Measurements from ENCODE around the gene DOCK2. TPM values are rescaled to one million over a fixed set of nuclear protein-coding genes. Genes with fewer than 3 reads are reported as not detected.
"Not testable (repeated sequence)": the region's sequence is repeated elsewhere in the genome, so short reads cannot be mapped to it uniquely, and the experiment has no call there.

Gene DOCK2
- polyA plus RNA-seq, 1 donor from 2014 or later: 114 TPM

DNA sequence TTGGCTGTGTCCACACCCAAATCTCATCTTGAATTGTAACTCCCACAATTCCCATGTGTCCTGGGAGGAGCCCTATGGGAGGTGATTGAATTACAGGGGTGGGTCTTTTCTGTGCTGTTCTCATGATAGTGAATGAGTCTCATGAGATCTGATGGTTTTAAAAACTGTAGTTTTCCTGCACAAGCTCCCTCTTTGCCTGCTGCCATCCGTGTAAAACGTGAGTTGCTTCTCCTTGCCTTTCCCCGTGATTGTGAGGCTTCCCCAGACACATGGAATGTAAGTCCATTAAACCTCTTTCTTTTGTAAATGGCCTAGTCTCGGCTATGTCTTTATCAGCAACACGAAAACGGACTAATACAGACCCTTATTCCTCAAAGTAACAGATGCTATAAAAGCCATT, 94.1 kb downstream of the DOCK2 start:
- H3K4me1 Mint-ChIP-seq: peaks cover 0 to 21% (median 18%) of the 10 kb centered on the region in 3 donors
- H3K36me3 Mint-ChIP-seq: peaks cover 20% of the 10 kb centered on the region
- H3K27ac Mint-ChIP-seq: peak overlapping the region in 1 of 3 donors; percentile 50
- no peak overlapping the region for H3K4me3 Mint-ChIP-seq
- H3K9me3 Mint-ChIP-seq: peaks cover 0 to 3% (median 0%) of the 10 kb centered on the region in 3 donors
- H3K27me3 Mint-ChIP-seq: no peaks in the 10 kb centered on the region

- Mint-ChIP-seq H3K4me3 (peak overlapping the region in 1 of 4 donors; percentile 39), H3K36me3 (peaks cover 21% of the 10 kb centered on the region), H3K9me3 (peaks cover 0 to 3% (median 0%) of the 10 kb centered on the region in 3 donors), H3K4me1 (peaks cover 0 to 19% (median 16%) of the 10 kb centered on the region in 3 donors), H3K27ac (peak overlapping the region in 1 of 3 donors; percentile 49), H3K27me3 (no peaks in the 10 kb centered on the region)
Measured at GRCh38 chr5:169732841-169733240, 95.8 kb downstream of the DOCK2 start.

DNA sequence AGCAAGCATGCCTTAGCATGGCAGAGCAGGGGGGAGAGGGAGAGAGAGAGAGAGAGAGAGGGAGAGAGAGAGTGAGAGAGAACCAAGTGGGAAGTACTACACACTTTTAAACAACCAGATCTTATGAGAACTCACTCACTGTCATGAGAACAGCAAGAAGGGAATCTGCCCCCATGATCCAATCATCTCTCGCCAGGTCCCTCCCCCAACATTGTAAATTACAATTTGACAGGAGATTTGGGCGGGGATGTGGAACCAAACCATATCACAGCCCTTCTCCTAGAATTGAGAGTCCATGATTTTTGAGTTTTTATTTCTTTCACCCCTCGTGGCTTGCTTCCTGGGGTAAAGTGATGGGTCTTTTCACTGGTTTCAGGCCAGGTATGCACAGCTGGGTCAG, 98.8 kb downstream of the DOCK2 start:
- Mint-ChIP-seq H3K4me3 (no peak overlapping the region), H3K4me1 (peaks cover 0 to 16% (median 15%) of the 10 kb centered on the region in 3 donors), H3K9me3 (peaks cover 0 to 3% (median 0%) of the 10 kb centered on the region in 3 donors), H3K27me3 (no peaks in the 10 kb centered on the region), H3K27ac (peak overlapping the region in 1 of 3 donors; percentile 26), H3K36me3 (peaks cover 14% of the 10 kb centered on the region)

DNA sequence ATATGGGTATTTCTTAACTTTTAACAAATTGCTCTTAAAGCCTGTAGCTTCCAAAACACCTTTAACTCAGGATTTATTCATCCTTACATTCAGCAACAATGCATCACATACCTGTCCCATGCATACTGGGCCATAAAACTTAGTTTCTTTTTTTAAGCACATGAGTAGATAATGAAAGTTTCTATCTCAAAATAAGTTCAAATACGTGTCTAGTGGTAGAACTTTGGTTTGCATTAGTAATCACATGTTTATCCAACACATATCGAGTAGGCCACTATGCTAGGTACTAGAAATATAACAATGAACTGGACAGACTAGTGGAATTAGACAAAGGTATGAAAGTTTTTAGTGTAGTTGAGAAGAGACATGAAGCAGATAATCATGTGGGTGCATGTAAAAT, 99.6 kb downstream of the DOCK2 start:
- H3K27ac Mint-ChIP-seq: peak overlapping the region in 1 of 3 donors; percentile 75
- H3K27me3 Mint-ChIP-seq: no peaks in the 10 kb centered on the region
- H3K36me3 Mint-ChIP-seq: peaks cover 14% of the 10 kb centered on the region
- no peak overlapping the region for H3K4me3 Mint-ChIP-seq
- peaks cover 0 to 3% (median 0%) of the 10 kb centered on the region in 3 donors for H3K9me3 Mint-ChIP-seq
- peaks cover 0 to 15% (median 14%) of the 10 kb centered on the region in 3 donors for H3K4me1 Mint-ChIP-seq

DNA sequence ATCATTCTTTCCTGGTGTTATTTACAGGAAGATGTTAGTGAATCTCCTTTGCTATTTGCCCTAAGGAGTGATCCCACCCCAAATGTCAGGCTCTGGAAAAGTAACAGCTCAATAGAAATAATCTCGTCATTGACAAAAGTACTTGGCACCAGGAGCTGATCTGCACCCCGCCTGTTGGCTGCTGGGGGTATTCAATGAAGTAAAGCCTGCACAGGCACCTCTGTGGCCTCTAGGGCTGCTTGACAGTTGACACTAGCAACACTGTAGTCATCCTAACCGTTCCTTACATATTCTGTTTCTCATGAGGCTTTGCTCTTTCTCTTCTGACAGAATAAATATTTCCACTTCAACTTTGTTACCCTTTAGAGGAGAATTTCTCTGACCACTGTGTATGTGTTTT, 103.4 kb downstream of the DOCK2 start:
- no peak overlapping the region for H3K27ac Mint-ChIP-seq
- peaks cover 5% of the 10 kb centered on the region for H3K36me3 Mint-ChIP-seq
- H3K9me3 Mint-ChIP-seq: no peaks in the 10 kb centered on the region
- H3K27me3 Mint-ChIP-seq: no peaks in the 10 kb centered on the region
- no peak overlapping the region for H3K4me3 Mint-ChIP-seq
- H3K4me1 Mint-ChIP-seq: peaks cover 0 to 5% (median 1%) of the 10 kb centered on the region in 3 donors

DNA sequence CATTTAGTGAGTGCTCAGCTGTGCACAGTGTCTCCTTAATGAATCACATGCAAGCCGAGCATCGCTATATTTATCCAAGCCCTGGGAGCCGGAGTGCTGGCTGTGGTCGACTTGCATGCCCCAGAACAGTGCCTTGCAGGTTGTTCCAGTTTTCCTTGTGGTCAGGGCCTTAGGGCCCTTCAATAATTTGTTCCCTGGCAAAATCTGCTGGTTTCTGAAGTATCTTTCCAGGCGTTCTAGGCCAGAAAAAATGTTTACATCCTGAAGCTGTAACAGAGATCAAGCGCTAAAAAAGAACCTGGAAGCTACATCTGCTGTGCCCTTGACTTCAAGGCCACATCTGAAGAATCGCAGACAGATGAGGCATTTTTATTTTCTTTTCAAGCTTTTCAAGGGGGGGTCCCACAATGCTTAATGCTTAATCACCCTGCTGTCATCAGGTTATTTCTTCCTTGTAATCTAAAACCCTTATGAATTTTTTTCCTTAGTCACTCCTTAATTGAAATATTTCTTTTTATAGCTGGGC, 105.8 kb downstream of the DOCK2 start:
- peaks cover 4% of the 10 kb centered on the region for H3K36me3 Mint-ChIP-seq
- H3K4me3 Mint-ChIP-seq: no peak overlapping the region
- H3K27ac Mint-ChIP-seq: no peak overlapping the region
- H3K9me3 Mint-ChIP-seq: no peaks in the 10 kb centered on the region
- H3K27me3 Mint-ChIP-seq: no peaks in the 10 kb centered on the region
- peaks cover 0 to 10% (median 1%) of the 10 kb centered on the region in 3 donors for H3K4me1 Mint-ChIP-seq

DNA sequence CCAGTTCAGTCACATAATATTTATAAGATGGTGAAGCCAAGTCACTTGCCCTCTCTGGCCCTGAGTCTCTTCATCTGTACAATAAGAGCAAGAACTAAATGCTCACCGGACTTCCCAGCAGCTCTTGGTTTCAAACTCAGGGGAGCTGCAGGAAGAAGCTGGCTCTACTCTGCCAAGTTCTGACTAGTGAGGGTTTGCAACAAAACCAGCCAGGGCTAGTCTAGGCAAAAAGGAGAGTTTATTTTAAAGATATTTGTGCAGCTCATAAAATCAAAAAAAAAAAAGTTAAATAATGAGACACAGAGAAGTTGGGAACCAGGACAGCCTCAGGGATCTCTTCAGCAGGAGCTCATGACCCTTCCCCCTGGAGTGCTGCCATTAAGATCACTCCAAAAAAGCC, 107.3 kb downstream of the DOCK2 start:
- Mint-ChIP-seq H3K27ac (no peak overlapping the region), H3K4me1 (peaks cover 0 to 10% (median 1%) of the 10 kb centered on the region in 3 donors), H3K36me3 (peaks cover 2% of the 10 kb centered on the region), H3K27me3 (no peaks in the 10 kb centered on the region), H3K4me3 (no peak overlapping the region), H3K9me3 (no peaks in the 10 kb centered on the region)

GRCh38 chr5:169745441-169746146, 108.5 kb downstream of the DOCK2 start:
- H3K27ac Mint-ChIP-seq: no peak overlapping the region
- H3K36me3 Mint-ChIP-seq: peaks cover 8% of the 10 kb centered on the region
- peak overlapping the region in 1 of 4 donors; percentile 14 for H3K4me3 Mint-ChIP-seq
- H3K27me3 Mint-ChIP-seq: no peaks in the 10 kb centered on the region
- H3K4me1 Mint-ChIP-seq: peaks cover 0 to 17% (median 4%) of the 10 kb centered on the region in 3 donors
- H3K9me3 Mint-ChIP-seq: no peaks in the 10 kb centered on the region

- Mint-ChIP-seq H3K4me3 (no peak overlapping the region), H3K36me3 (peaks cover 10% of the 10 kb centered on the region)
Measured at GRCh38 chr5:169746147-169746694, 109.1 kb downstream of the DOCK2 start.

GRCh38 chr5:169748174-169748573, 111.1 kb downstream of the DOCK2 start:
- Mint-ChIP-seq H3K9me3 (no peaks in the 10 kb centered on the region), H3K27ac (no peak overlapping the region), H3K4me3 (no peak overlapping the region), H3K27me3 (no peaks in the 10 kb centered on the region), H3K36me3 (peaks cover 10% of the 10 kb centered on the region), H3K4me1 (peaks cover 0 to 17% (median 3%) of the 10 kb centered on the region in 3 donors)

More at GRCh38 chr5:169746147-169746694, 109.1 kb downstream of the DOCK2 start:
- Mint-ChIP-seq H3K27me3 (no peaks in the 10 kb centered on the region), H3K4me1 (peaks cover 0 to 17% (median 4%) of the 10 kb centered on the region in 3 donors), H3K27ac (peak overlapping the region in 1 of 3 donors; percentile 54), H3K9me3 (no peaks in the 10 kb centered on the region)

DNA sequence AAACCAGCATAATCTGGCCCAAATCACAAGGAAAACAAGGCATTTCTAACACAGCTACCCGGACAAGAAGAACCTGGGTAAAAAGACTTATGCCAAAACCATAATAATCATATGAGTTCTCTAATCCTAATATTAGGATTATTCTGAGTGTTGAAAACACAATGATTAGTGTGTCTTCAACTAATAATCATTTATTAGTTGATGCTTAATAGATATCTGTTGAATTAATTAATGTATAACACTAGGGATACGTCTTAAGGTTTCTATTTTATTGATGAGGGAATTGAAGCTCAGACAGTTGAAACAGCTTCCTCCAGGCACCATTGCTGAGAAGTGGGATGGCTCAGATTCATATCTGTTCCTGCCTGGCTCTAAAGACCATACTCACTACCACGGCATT, 112.2 kb downstream of the DOCK2 start:
- no peaks in the 10 kb centered on the region for H3K27me3 Mint-ChIP-seq
- peaks cover 3 to 13% (median 3%) of the 10 kb centered on the region in 3 donors for H3K4me1 Mint-ChIP-seq
- H3K9me3 Mint-ChIP-seq: no peaks in the 10 kb centered on the region
- peaks cover 12% of the 10 kb centered on the region for H3K36me3 Mint-ChIP-seq
- H3K27ac Mint-ChIP-seq: no peak overlapping the region
- H3K4me3 Mint-ChIP-seq: no peak overlapping the region

DNA sequence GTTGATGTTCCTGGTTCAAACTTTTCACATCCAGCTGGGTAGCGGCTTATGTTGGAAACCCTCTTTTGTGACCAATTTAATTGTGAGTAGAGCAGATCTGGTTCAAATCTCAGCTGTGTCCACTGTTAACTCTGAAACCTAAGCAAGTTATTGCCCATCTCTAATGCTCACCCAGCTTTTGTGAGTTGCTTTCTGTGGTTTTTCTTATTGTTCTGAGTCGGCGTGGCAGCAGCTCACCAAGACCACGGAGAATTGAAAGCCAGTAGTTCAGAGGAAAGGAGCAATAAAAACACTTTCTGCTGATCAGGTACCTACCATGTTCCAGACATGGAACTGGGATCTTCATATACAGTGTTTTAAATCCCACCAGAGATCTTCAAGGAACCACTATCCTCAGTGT, 114.4 kb downstream of the DOCK2 start:
- H3K27me3 Mint-ChIP-seq: no peaks in the 10 kb centered on the region
- H3K4me1 Mint-ChIP-seq: peaks cover 3 to 10% (median 5%) of the 10 kb centered on the region in 3 donors
- peaks cover 12% of the 10 kb centered on the region for H3K36me3 Mint-ChIP-seq
- no peak overlapping the region for H3K4me3 Mint-ChIP-seq
- peak overlapping the region in 1 of 3 donors; percentile 60 for H3K27ac Mint-ChIP-seq
- no peaks in the 10 kb centered on the region for H3K9me3 Mint-ChIP-seq

- H3K4me3 Mint-ChIP-seq, H3K27ac Mint-ChIP-seq, H3K27me3 Mint-ChIP-seq, H3K9me3 Mint-ChIP-seq: not testable (repeated sequence)
- Mint-ChIP-seq H3K4me1 (peaks cover 3 to 10% (median 5%) of the 10 kb centered on the region in 3 donors), H3K36me3 (peaks cover 12% of the 10 kb centered on the region)
Measured at GRCh38 chr5:169752566-169752965, 115.5 kb downstream of the DOCK2 start.

DNA sequence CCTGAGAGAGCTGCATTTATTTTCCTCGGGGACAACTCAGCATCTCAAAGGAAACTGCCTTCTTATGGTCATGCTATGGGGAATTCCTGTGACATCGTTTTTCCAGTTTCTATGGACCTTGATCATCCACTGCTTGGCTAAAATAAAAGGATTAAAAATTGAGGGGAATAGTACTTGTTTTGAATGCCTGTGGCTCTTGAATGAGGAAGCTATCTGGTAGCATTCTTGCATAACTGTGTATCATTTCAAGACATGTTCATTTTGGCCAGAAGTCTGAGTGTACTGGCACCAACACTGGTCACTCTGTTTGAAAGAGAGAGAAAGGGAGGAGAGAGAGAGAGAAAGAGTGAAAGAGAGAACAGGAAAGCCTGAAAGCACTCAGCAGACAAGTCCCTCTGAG, 116.7 kb downstream of the DOCK2 start:
- Mint-ChIP-seq H3K36me3 (peaks cover 11% of the 10 kb centered on the region), H3K27ac (peak overlapping the region in 2 of 3 donors; percentile 73 to 95)

DNA sequence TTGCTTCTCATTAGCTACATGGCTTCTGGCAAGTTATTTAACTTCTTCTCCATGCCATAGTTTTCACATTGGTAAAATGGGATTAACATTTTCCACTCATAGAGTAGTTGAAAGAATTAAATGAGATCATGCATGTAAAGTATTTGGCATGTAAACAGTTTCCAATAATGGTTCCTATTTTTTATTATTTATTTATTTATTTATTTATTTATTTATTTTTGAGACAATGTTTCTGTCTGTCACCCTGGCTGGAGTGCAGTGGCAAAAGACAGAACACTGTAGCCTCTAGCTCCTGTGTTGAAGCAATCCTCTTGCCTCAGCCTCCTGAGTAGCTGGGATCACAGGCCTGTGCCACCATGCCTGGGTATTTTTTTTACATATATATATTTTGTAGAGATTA, 117.7 kb downstream of the DOCK2 start:
- no peaks in the 10 kb centered on the region for H3K9me3 Mint-ChIP-seq
- peaks cover 9% of the 10 kb centered on the region for H3K36me3 Mint-ChIP-seq
- no peaks in the 10 kb centered on the region for H3K27me3 Mint-ChIP-seq
- H3K4me3 Mint-ChIP-seq: no peak overlapping the region
- H3K4me1 Mint-ChIP-seq: peaks cover 2 to 13% (median 4%) of the 10 kb centered on the region in 3 donors
- no peak overlapping the region for H3K27ac Mint-ChIP-seq

More for the DNA sequence above, 116.7 kb downstream of the DOCK2 start:
- no peak overlapping the region for H3K4me3 Mint-ChIP-seq
- H3K27me3 Mint-ChIP-seq: no peaks in the 10 kb centered on the region
- no peaks in the 10 kb centered on the region for H3K9me3 Mint-ChIP-seq
- peaks cover 3 to 16% (median 5%) of the 10 kb centered on the region in 3 donors for H3K4me1 Mint-ChIP-seq
